Measurements from ENCODE around the gene DNAJB4.
"Not testable (repeated sequence)": the region's sequence is repeated elsewhere in the genome, so short reads cannot be mapped to it uniquely, and the experiment has no call there.

The DNAJB4 gene

GRCh38 chr1:78004719-78005447, at the start of gene DNAJB4:
DNAJB4 (plus strand) TSS chr1:78004939; CDS start chr1:78005111, 172 bp downstream.
- DNase-seq (ENCODE audit: low spot score), result peak; percentile 77

- DNase-seq (ENCODE audit: low spot score), result no peak
These were observed 49.0 kb upstream of the DNAJB4 start for GRCh38 chr1:77955709-77956108.

- DNase-seq (ENCODE audit: low spot score), result no peak
These were observed 48.3 kb upstream of the DNAJB4 start for GRCh38 chr1:77956464-77956863.

- no peak for DNase-seq (ENCODE audit: low spot score)
These were observed 46.3 kb upstream of the DNAJB4 start for GRCh38 chr1:77958391-77958790.

GRCh38 chr1:77958850-77959249, 45.9 kb upstream of the DNAJB4 start:
- DNase-seq (ENCODE audit: low spot score), result no peak

GRCh38 chr1:77961392-77961791, 43.3 kb upstream of the DNAJB4 start:
- DNase-seq (ENCODE audit: low spot score), result no peak

- no peak for DNase-seq (ENCODE audit: low spot score)
These were observed 38.4 kb upstream of the DNAJB4 start for GRCh38 chr1:77966291-77966690.

- DNase-seq (ENCODE audit: low spot score), result no peak
These were observed 34.5 kb upstream of the DNAJB4 start for GRCh38 chr1:77970192-77970591.

- no peak for DNase-seq (ENCODE audit: low spot score)
These were observed 32.7 kb upstream of the DNAJB4 start for GRCh38 chr1:77972080-77972479.

GRCh38 chr1:77975386-77975785, 29.4 kb upstream of the DNAJB4 start:
- DNase-seq (ENCODE audit: low spot score), result no peak

GRCh38 chr1:77975907-77976306, 28.8 kb upstream of the DNAJB4 start:
- no peak for DNase-seq (ENCODE audit: low spot score)

GRCh38 chr1:77976433-77977076, 28.2 kb upstream of the DNAJB4 start:
- DNase-seq (ENCODE audit: low spot score), result no peak

- DNase-seq (ENCODE audit: low spot score), result no peak
These were observed 26.8 kb upstream of the DNAJB4 start for GRCh38 chr1:77977989-77978292.

- peak; percentile 47 for DNase-seq (ENCODE audit: low spot score)
These were observed 26.3 kb upstream of the DNAJB4 start for GRCh38 chr1:77978293-77978968.

GRCh38 chr1:77978969-77979876, 25.5 kb upstream of the DNAJB4 start, which contains the start of gene FUBP1:
FUBP1 (minus strand) TSS chr1:77979072; CDS start chr1:77979004, 68 bp downstream.
- DNase-seq (ENCODE audit: low spot score), result peak; percentile 89

- not testable (repeated sequence) for DNase-seq (ENCODE audit: low spot score)
These were observed 21.3 kb upstream of the DNAJB4 start for GRCh38 chr1:77983352-77983996.

- DNase-seq (ENCODE audit: low spot score), result no peak
These were observed 20.8 kb upstream of the DNAJB4 start for GRCh38 chr1:77983997-77984355.

GRCh38 chr1:77984629-77985028, 20.1 kb upstream of the DNAJB4 start:
- DNase-seq (ENCODE audit: low spot score), result no peak

GRCh38 chr1:77986810-77987209, 17.9 kb upstream of the DNAJB4 start:
- DNase-seq (ENCODE audit: low spot score), result no peak

GRCh38 chr1:77987919-77988318, 16.8 kb upstream of the DNAJB4 start:
- DNase-seq (ENCODE audit: low spot score), result no peak

- DNase-seq (ENCODE audit: low spot score), result no peak
These were observed 15.0 kb upstream of the DNAJB4 start for GRCh38 chr1:77989744-77990143.

All from AG08396 (cell line).